Measurements from ENCODE around the gene ZNF333.
"Not testable (repeated sequence)": the region's sequence is repeated elsewhere in the genome, so short reads cannot be mapped to it uniquely, and the experiment has no call there.

The ZNF333 gene

DNA sequence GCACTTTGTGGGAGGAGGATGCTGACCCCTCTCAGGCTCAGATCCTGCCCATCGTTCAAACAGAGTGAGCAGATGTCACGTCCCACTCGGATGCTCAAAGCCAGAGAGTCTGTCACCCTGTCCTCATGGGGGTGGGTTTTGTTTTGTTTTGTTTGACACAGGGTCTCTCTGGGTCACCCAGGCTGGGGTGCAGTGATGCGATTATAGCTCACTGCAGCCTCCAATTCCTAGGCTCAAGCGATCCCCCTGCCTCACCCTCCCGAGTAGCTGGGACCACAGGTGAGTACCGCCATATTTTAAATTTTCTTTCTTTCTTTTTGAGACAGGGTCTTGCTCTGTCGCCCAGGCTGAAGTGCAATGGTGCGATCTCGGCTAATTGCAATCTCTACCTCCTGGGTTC, 84.5 kb downstream of the ZNF333 start:
- Histone ChIP-seq H3K27me3 (ENCODE audit: control insufficient read depth, insufficient read depth, low read length) (no peaks in the 10 kb centered on the region), H3K4me3 (ENCODE audit: low read length) (no peak overlapping the region), H3K36me3 (ENCODE audit: control insufficient read depth, insufficient read depth, low read length) (no peaks in the 10 kb centered on the region), H3K9ac (ENCODE audit: low read length) (no peak overlapping the region), H3K4me1 (ENCODE audit: control insufficient read depth, insufficient read depth, low read length) (no peaks in the 10 kb centered on the region), H3K27ac (ENCODE audit: low read depth, low read length) (no peak overlapping the region)

DNA sequence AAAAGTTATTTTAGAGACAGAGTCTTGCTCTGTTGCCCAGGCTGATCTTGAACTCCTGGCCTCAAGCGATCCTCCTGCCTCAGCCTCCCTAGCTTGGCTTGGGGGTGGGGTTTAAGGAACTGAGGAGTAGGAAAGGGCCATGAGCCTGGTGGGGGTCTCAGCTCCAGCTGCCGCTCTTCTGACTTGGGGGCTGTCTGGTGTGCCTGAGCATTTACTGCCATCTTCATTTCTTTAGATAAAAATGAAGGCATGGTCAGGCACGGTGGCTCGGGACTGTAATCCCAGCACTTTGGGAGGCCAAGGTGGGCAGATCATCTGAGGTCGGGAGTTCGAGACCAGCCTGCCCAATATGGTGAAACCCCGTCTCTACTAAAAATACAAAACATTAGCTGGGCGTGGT, 85.5 kb downstream of the ZNF333 start:
- H3K27ac ChIP-seq (ENCODE audit: low read depth, low read length), result not testable (repeated sequence)

DNA sequence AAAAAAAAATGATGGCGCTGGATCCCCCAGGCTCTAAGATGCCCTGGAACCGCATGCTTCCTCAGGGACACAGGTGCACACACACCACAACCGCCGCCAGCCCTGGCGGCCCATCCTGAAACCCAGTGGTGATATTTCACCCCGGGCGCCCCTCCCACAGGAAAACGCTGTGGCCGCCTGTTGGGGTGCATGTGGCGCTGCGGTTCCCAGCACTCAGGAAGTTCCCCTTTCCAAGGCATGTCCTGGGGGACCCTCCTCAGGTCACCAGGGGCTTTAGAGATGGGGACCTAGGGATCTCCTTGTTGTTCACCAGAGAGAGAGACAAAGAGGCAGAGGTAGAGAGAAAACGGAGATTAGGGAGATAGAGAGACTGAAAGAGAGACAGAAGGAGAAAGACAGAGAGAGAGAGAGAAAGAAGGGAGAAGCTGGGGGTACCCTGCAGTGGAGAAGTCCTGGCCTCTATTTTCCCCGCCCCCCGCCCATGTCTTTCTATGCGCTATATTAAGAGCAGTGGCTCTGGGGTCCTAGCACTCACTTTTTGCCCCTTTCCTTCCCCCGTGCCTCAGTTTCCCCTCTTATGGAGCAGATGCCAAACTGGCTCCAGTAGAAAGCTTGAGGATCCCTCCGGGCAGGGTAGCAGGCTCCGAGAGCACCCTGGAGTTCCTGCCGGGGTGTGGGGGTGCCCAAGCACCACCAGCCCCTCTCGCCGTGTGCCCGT, 86.2 kb downstream of the ZNF333 start:
- Histone ChIP-seq H3K27ac (ENCODE audit: low read depth, low read length) (no peak overlapping the region), H3K27me3 (ENCODE audit: control insufficient read depth, insufficient read depth, low read length) (no peaks in the 10 kb centered on the region), H3K9ac (ENCODE audit: low read length) (no peak overlapping the region), H3K4me3 (ENCODE audit: low read length) (peak overlapping the region; percentile 41), H3K36me3 (ENCODE audit: control insufficient read depth, insufficient read depth, low read length) (no peaks in the 10 kb centered on the region), H3K4me1 (ENCODE audit: control insufficient read depth, insufficient read depth, low read length) (no peaks in the 10 kb centered on the region)

More for the DNA sequence above, 85.5 kb downstream of the ZNF333 start:
- H3K4me1 ChIP-seq (ENCODE audit: control insufficient read depth, insufficient read depth, low read length); H3K36me3 ChIP-seq (ENCODE audit: control insufficient read depth, insufficient read depth, low read length); H3K9ac ChIP-seq (ENCODE audit: low read length); H3K4me3 ChIP-seq (ENCODE audit: low read length); H3K27me3 ChIP-seq (ENCODE audit: control insufficient read depth, insufficient read depth, low read length): not testable (repeated sequence)

DNA sequence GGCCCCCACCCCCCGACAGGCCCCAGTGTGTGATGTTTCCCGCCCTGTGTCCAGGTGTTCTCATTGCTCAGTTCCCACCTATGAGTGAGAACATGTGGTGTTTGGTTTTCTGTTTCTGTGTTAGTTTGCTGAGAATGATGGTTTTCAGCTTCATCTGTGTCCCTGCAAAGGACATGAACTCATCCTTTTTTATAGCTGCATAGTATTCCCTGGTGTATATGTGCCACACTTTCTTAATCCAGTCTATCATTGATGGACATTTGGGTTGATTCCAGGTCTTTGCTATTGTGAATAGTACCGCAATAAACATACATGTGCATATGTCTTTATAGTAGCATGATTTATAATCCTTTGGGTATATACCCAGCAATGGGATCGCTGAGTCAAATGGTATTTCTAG, 87.8 kb downstream of the ZNF333 start:
- not testable (repeated sequence) for H3K9ac ChIP-seq (ENCODE audit: low read length); H3K36me3 ChIP-seq (ENCODE audit: control insufficient read depth, insufficient read depth, low read length); H3K4me3 ChIP-seq (ENCODE audit: low read length); H3K27me3 ChIP-seq (ENCODE audit: control insufficient read depth, insufficient read depth, low read length); H3K4me1 ChIP-seq (ENCODE audit: control insufficient read depth, insufficient read depth, low read length); H3K27ac ChIP-seq (ENCODE audit: low read depth, low read length)

DNA sequence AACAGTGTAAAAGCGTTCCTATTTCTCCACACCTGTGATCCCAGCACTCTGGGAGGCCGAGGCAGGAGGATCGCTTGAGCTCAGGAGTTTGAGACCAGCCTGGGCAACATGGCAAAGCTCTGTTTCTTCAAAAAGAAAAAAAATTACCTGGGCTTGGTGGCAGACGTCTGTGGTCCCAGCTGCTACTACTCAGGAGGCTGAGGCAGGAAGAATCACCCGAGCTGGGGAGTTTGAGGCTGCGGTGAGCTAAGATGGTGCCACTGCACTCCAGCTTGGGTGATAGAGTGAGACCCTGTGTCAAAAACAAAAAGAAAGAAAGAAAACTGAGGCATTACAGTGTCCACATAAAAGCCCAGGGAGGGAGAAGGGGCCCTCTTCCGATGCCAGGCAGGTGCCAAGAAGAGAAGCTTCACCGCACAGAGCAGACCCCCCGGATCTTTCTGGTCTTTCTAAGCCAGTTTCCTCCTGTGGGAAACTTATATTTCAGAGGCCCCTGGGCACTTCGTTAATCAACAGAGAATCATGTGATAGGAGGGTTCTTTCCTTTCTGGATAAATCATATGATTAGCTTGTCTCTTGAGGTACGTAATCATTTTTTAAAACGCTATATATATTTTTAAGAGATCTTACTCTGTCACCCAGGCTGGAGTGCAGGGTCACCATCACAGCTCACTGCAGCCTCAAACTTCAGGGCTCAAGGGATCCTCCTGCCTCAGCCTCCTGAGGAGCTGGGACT, 88.4 kb downstream of the ZNF333 start, which contains the start of gene ADGRE2:
Gene ADGRE2, minus strand, starts transcription at position 451 of the 736 bp plus-strand sequence. CDS start 1,804 bp downstream, outside the sequence.
- not testable (repeated sequence) for H3K27me3 ChIP-seq (ENCODE audit: control insufficient read depth, insufficient read depth, low read length); H3K36me3 ChIP-seq (ENCODE audit: control insufficient read depth, insufficient read depth, low read length)

DNA sequence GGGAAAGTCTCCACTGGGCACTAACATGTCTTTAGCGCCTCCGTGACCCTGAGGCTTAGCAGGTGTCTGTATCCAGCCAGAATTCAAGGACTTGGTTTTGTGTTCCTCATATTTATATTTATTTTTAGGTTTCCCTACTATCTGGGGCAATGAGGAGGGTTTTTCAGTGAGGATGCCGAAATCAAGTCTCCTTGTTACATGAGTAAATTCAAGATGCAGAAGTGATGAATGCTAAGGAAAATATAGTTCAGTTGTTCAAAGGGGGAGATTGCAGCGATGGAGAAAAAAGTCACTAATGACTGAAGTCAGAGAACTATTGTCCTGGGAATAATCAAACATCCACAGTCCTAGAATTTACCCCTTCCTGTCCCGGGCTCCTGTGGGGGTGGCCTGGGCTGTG, 89.3 kb downstream of the ZNF333 start:
- H3K4me1 ChIP-seq (ENCODE audit: control insufficient read depth, insufficient read depth, low read length), result no peaks in the 10 kb centered on the region
- no peak overlapping the region for H3K27ac ChIP-seq (ENCODE audit: low read depth, low read length)
- no peaks in the 10 kb centered on the region for H3K27me3 ChIP-seq (ENCODE audit: control insufficient read depth, insufficient read depth, low read length)
- no peaks in the 10 kb centered on the region for H3K36me3 ChIP-seq (ENCODE audit: control insufficient read depth, insufficient read depth, low read length)
- H3K9ac ChIP-seq (ENCODE audit: low read length), result no peak overlapping the region
- H3K4me3 ChIP-seq (ENCODE audit: low read length), result no peak overlapping the region

More for the DNA sequence above, 88.4 kb downstream of the ZNF333 start, which contains the start of gene ADGRE2:
- H3K4me1 ChIP-seq (ENCODE audit: control insufficient read depth, insufficient read depth, low read length); H3K9ac ChIP-seq (ENCODE audit: low read length); H3K4me3 ChIP-seq (ENCODE audit: low read length); H3K27ac ChIP-seq (ENCODE audit: low read depth, low read length): not testable (repeated sequence)

DNA sequence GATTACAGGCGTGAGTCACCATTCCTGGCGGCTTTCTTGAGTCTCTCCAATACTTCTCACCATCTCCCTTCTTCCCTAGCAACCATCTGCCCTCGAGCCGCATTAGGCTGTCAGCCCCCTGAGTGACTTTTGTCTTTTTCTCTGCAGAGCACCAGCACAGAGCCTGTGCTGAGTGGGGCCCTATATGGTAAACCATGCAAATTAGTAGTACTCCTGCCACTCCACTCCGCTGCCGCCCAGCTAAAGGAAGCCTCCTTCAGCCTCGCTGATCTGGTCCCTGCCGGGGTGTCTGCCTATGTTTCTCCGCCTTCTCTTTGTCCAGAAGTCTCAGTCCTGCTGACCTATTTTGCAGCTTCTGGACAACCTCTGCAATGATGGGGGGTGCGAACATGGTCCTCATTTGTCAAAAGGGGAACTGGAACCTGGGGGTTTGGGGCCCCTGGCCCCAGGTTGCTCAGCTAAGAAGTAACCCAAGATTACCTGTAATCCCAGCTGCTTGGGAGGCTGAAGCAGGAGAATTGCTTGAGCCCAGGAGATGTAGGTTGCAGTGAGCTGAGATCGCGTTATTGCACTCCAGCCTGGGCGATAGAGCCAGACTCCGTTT, 90.9 kb downstream of the ZNF333 start:
- not testable (repeated sequence) for H3K36me3 ChIP-seq (ENCODE audit: control insufficient read depth, insufficient read depth, low read length); H3K27ac ChIP-seq (ENCODE audit: low read depth, low read length); H3K9ac ChIP-seq (ENCODE audit: low read length); H3K27me3 ChIP-seq (ENCODE audit: control insufficient read depth, insufficient read depth, low read length); H3K4me1 ChIP-seq (ENCODE audit: control insufficient read depth, insufficient read depth, low read length); H3K4me3 ChIP-seq (ENCODE audit: low read length)

DNA sequence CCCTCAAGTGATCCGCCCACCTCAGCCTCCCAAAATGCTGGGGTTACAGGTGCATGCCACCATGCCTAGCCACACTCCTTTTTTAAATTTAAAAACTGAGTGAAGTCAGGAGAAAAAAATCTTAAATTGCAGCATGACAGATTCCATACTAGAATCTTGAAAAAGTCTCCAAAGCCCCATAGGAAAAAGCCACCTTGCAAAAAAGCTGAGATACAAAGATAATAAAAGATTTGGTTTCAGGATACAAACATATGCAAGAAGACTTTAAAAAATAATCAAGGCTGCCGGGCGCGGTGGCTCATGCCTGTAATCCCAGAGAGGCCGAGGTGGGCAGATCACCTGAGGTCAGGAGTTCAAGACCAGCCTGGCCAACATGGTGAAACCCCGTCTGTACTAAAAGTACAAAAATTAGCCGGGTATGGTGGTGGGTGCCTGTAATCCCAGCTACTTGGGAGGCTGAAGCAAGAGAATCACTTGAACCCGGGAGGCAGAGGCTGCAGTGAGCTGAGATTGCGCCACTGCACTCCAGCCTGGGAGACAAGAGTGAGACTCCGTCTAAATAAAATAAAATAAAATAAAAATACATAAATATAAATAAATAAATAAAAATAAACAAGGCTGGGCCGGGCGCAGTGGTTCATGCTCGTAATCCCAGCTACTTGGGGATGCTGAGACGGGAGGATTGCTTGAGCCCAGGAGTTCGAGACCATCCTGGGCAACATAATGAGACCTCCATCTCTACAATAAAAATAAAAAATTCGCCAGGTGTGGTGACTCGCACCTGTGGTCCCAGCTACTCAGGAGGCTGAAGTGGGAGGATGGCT, 92.1 kb downstream of the ZNF333 start:
- not testable (repeated sequence) for H3K4me3 ChIP-seq (ENCODE audit: low read length); H3K27me3 ChIP-seq (ENCODE audit: control insufficient read depth, insufficient read depth, low read length); H3K27ac ChIP-seq (ENCODE audit: low read depth, low read length); H3K4me1 ChIP-seq (ENCODE audit: control insufficient read depth, insufficient read depth, low read length); H3K9ac ChIP-seq (ENCODE audit: low read length); H3K36me3 ChIP-seq (ENCODE audit: control insufficient read depth, insufficient read depth, low read length)

DNA sequence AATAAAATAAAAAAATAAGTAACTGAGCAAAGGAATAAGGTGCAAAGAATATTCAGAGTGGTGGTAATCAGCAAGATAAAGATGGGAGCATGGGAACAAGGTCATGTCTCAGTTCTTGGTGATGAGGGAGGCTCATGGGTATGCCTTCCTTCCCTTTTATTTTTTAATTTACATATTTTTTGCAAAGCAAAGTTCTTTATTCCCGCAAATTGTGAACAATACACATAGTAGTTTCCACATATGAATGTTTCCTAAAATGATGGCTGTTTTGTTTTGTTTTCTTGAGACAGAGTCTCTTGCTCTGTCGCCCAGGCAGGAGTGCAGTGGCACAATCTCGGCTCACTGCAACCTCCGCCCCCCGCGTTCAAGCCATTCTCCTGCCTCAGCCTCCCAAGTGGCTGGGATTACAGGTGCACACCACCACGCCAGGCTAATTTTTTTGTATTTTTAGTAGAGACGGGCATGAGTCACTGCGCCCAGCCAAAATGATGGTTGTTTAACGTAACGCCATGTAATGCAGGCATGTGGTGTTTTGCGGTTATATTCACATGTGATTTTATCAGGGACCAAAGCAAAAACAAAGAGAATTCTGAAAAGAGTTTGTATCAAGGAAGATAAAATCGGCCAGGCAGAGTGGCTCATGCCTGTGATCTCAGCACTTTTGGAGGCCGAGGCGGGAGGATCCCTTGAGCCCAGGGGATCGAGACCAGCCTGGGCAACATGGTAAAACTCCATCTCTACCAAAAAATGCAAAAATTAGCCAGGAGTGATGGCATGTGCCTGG, 93.0 kb downstream of the ZNF333 start:
- Histone ChIP-seq H3K36me3 (ENCODE audit: control insufficient read depth, insufficient read depth, low read length) (no peaks in the 10 kb centered on the region), H3K27ac (ENCODE audit: low read depth, low read length) (no peak overlapping the region), H3K4me3 (ENCODE audit: low read length) (no peak overlapping the region), H3K9ac (ENCODE audit: low read length) (no peak overlapping the region), H3K4me1 (ENCODE audit: control insufficient read depth, insufficient read depth, low read length) (no peaks in the 10 kb centered on the region), H3K27me3 (ENCODE audit: control insufficient read depth, insufficient read depth, low read length) (no peaks in the 10 kb centered on the region)
